A549 treated with CORT108297 at 1 μM for 4 hours (cell line): ENCODE results near the gene BRMS1. TPM values are rescaled to one million over a fixed set of nuclear protein-coding genes. Genes with fewer than 3 reads are reported as not detected.

Source experiments
- total RNA-seq: library from RNA; stranded (reverse); fragments of 200-300 nt; extraction: Qiagen RNA extraction; gene quantifications from 5 replicates; pipeline ENCODE4 v1.2.3, GENCODE V29; 2022

Gene BRMS1, protein sequence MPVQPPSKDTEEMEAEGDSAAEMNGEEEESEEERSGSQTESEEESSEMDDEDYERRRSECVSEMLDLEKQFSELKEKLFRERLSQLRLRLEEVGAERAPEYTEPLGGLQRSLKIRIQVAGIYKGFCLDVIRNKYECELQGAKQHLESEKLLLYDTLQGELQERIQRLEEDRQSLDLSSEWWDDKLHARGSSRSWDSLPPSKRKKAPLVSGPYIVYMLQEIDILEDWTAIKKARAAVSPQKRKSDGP
- total RNA-seq = 81.3 to 101 TPM (median 89.5 TPM) in 5 replicates

GRCh38 chr11:66344550-66345315 lies at the start of gene BRMS1:
Gene BRMS1 (minus strand): TSS chr11:66345104. CDS start chr11:66342234, 2,870 bp downstream.

DNA sequence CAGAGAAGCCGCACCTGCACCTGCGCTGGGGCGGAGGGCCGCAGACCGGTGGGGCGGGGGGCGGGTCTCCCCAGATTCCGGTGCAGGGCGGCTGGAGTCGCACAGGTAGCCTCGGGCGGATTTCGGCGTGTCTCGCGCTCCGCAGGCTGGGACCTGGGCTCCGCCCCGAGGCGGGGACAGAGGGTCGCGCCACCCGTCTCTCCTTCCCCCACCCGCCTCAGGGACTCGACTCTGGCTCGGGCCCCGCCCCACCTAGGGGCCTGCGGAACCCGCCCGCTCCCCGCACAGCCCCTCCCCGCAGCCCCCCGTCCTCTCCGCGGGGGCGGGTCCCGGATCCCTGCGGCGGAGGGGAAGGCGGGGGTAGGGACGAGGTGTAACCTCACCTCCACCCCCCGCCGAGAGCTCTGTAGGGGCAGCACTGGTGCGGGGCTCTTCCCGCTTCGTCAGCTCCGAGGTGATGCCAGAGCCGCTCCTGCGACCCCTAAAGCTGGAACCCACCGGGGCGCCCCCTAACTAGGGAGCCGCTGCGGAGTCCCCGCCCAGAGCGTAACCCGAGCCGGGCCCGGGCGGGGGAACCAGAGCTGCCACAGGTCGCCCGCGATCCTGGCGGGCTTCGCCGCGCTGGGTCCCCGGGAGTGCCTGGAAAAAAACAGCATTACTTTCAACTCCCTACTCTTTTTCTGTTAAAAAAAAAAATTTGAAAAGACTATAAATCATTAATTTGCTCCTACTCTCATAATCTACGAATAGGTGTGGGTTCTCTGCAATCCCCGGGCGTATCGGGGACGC lies 26.9 kb upstream of the BRMS1 start, which contains the start of gene SLC29A2:
SLC29A2 (minus strand) TSS at position 134 of the 789 bp plus-strand sequence. CDS start 169 bp downstream, outside the sequence.

DNA sequence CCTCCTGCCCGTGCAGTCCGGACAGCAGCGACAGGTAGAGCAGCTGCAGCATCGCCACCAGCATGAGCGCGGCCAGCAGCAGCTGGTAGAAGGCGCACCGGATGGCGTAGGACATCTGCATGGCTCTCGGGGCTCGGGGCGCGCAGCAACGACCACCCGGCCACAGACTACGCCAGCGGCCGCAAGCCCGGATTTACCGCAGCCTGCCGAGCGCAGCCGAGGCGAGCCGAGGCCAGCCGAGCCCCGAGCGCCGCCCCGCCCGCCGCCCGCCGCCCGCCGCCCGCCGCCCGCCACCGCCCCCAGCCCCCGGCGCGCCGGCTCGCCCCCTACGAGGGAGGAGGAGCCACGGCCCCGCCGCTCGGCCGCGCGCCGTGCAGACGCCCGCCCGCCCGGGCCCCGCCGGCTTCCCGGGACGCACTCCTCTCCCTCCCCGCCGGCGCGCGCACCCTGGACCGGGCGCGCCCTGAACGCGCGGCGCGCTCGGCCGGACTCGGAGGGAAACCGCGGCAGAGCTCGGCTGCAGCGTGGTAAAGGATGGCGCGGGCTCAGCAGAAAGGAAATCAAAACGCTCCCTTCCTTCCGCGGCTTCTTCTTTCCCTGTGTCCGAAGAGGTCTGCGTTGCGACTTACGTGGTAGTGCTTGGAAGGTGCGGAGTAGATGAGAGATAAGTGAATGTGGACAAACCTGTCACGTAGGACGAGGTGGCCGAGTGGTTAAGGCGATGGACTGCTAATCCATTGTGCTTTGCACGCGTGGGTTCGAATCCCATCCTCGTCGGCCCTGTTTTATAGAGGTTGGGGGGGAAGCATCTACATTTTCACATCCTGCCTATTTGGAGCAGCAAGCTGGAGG lies 2.7 kb upstream of the BRMS1 start, which contains the start of gene B4GAT1:
B4GAT1 (minus strand) TSS at position 205 of the 852 bp plus-strand sequence; CDS start at position 121, 84 bp downstream.

GRCh38 chr11:66336234-66337102 lies 8.4 kb downstream of the BRMS1 start, which contains the start of gene RIN1:
Gene RIN1 (minus strand): TSS chr11:66336434. CDS start chr11:66336402, 32 bp downstream.

DNA sequence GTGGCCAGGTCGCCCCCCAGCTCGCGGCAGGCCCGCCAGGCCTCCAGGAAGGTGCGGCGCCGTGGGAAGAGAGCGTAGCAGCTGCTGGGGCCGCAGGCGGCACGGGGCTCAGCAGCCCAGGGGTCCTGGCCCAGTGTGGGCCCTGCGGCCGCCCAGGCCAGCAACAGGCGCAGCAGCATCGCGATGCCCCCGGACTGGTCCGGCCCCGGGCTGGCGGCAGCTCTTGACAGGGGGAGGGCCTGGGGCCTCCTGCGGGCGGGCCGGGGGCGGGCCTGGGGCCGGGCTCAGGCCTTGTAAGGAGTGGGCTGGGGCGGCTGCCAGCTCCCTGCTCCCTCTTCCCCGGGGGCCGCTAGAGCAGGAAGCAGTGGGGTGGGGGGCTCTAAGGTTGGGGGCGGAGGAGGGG lies 28.1 kb downstream of the BRMS1 start, which contains the start of gene CD248:
CD248 (minus strand) TSS at position 196 of the 403 bp plus-strand sequence; CDS start at position 179, 17 bp downstream.

GRCh38 chr11:66291706-66292542 lies 53.0 kb downstream of the BRMS1 start, which contains the start of gene TMEM151A:
Gene TMEM151A (plus strand): TSS chr11:66291894. CDS start chr11:66292014, 120 bp downstream.

GRCh38 chr11:66288671-66289547 lies 56.0 kb downstream of the BRMS1 start, which contains the start of gene YIF1A:
Gene YIF1A (minus strand): TSS chr11:66289143. CDS start chr11:66288985, 158 bp downstream.

Other genes with a start within 250 kb of the BRMS1 start
- 38.4 to 49.2 TPM (median 46.1 TPM) in 5 replicates for gene KLC2, start 87.4 kb downstream of the BRMS1 start, total RNA-seq
- gene RAB1B, start 76.5 kb downstream of the BRMS1 start, total RNA-seq = 123 to 151 TPM (median 149 TPM) in 5 replicates
- gene CNIH2, start 66.9 kb downstream of the BRMS1 start, total RNA-seq = 1.6 to 2.5 TPM (median 2.4 TPM) in 5 replicates
- 94.0 to 127 TPM (median 124 TPM) in 5 replicates for gene YIF1A, start 56.0 kb downstream of the BRMS1 start, total RNA-seq
- gene TMEM151A, start 53.2 kb downstream of the BRMS1 start, total RNA-seq = 1.8 to 4.6 TPM (median 3.3 TPM) in 5 replicates
- gene CD248, start 28.1 kb downstream of the BRMS1 start, total RNA-seq = not detected in 5 replicates
- gene RIN1, start 8.7 kb downstream of the BRMS1 start, total RNA-seq = 28.4 to 46.9 TPM (median 39.6 TPM) in 5 replicates
- gene B4GAT1, start 2.5 kb upstream of the BRMS1 start, total RNA-seq = 15.1 to 20.3 TPM (median 19.1 TPM) in 5 replicates
- gene SLC29A2, start 26.7 kb upstream of the BRMS1 start, total RNA-seq = 3.1 to 5.3 TPM (median 4.5 TPM) in 5 replicates
- not detected in 5 replicates for gene NPAS4, start 75.9 kb upstream of the BRMS1 start, total RNA-seq
- 91.9 to 118 TPM (median 107 TPM) in 5 replicates for gene MRPL11, start 93.7 kb upstream of the BRMS1 start, total RNA-seq
- 4.0 to 6.8 TPM (median 5.9 TPM) in 5 replicates for gene PELI3, start 121.8 kb upstream of the BRMS1 start, total RNA-seq
- 50.3 to 58.1 TPM (median 55.8 TPM) in 5 replicates for gene DPP3, start 135.3 kb upstream of the BRMS1 start, total RNA-seq
- 8.3 to 10.7 TPM (median 9.6 TPM) in 5 replicates for gene BBS1, start 165.5 kb upstream of the BRMS1 start, total RNA-seq
- gene ZDHHC24, start 200.9 kb upstream of the BRMS1 start, total RNA-seq = 6.6 to 17.3 TPM (median 14.4 TPM) in 5 replicates
- gene ACTN3, start 201.8 kb upstream of the BRMS1 start, total RNA-seq = 0.02 to 0.06 TPM in 2 of 5 replicates, not detected in the others
- gene CTSF, start 223.5 kb upstream of the BRMS1 start, total RNA-seq = 31.4 to 41.3 TPM (median 34.1 TPM) in 5 replicates
- 0.54 to 0.72 TPM (median 0.57 TPM) in 5 replicates for gene CCDC87, start 248.0 kb upstream of the BRMS1 start, total RNA-seq
- gene CCS, start 248.1 kb upstream of the BRMS1 start, total RNA-seq = 25.6 to 32.3 TPM (median 31.2 TPM) in 5 replicates